ENCODE measurements around the gene GCNT2.
"Not testable (repeated sequence)": the region's sequence is repeated elsewhere in the genome, so short reads cannot be mapped to it uniquely, and the experiment has no call there.

GCNT2 gene

DNA sequence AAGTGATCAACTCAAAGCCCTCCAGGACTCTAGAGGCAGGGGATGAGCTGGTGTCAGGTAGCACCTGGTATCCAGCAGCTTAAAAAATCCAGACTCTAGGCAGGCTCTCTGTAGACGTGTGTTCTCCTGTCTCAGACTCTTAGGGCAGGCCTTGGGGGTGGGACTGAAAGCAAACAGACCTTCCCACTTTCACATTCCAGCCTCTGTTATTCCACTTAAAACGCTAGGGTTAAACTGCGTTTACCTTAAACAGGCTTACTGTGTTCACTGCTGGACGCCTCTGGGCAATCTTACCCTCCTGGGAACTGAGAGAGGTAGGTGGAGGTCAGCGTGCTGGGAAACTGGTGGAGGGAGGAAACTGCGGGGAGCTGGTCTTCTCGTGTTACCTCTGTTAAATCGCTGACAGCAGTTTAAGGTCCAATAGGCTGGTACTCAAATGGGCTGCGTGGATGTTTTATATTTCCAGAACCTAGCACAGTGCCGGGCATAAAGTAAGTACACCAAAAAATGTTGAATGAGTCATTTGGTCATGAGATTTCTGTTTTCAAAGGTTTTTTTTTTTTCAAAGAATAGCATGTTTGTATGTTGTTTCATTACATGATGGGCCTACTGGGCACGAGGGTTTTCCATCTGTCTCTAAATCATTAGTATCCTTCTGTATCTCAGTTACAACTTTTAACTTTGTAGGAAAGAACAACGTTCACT, at the start of gene GCNT2:
Gene GCNT2 (plus strand): TSS at position 248 of the 705 bp plus-strand sequence. CDS start 7,561 bp downstream, outside the sequence.
- DNase-seq (ENCODE audit: low read depth): no peak

DNA sequence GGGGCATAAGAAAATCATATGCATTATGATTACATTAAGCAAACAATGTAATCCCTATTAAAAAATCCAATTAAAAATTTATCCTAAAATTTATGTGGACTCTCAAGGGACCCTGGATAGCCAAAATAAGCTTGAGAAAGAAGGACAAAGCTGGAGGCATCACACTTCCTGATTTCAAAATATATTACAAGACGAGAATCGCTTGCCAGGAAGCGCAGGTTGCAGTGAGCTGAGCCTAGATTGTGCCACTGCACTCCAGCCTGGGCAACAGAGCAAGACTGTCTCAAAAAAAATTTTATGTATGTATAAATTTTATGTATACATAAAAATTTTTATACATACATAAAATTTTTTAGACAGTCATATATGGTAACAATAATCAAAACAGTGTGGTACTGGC, 48.5 kb upstream of the GCNT2 start:
- DNase-seq (ENCODE audit: low read depth): no peak

DNA sequence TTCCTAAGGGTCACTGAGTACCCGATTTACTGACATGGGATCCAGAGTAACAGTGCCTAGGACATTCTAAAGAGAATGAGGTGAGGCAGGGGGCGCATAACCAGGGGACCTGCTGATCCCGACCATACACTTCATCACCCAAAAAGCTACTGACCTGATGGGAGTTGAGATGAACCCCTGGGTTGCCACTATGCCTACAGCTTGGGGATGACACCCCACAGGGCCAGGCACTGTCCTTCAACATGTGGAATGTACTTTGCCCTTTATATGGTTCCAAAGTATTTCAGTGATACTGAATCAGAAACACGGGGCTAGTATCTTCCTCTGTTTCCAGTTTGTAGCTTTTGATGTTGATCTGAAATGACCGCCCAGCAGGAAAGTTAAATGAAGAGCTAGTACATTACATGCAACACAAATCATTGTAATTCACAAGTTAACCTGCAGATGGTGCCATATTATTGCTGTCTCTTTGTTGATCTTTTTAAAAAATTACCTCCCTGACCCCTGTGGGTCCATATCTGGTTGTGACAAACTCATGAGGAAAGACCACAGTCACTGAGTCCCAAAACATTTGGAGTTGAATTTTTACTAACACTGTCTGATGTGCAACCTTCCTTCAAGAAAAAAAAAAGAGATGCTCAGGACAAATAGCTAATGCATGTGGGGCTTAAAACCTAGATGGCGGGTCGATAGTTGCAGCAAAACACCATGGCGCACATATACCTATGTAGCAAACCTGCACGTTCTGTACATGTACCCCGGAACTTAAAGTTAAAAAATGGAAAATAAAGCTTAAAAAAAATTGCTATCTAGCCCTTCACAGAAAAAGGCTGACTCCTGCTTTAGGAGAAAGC, 42.7 kb upstream of the GCNT2 start:
- DNase-seq (ENCODE audit: low read depth): no peak

DNA sequence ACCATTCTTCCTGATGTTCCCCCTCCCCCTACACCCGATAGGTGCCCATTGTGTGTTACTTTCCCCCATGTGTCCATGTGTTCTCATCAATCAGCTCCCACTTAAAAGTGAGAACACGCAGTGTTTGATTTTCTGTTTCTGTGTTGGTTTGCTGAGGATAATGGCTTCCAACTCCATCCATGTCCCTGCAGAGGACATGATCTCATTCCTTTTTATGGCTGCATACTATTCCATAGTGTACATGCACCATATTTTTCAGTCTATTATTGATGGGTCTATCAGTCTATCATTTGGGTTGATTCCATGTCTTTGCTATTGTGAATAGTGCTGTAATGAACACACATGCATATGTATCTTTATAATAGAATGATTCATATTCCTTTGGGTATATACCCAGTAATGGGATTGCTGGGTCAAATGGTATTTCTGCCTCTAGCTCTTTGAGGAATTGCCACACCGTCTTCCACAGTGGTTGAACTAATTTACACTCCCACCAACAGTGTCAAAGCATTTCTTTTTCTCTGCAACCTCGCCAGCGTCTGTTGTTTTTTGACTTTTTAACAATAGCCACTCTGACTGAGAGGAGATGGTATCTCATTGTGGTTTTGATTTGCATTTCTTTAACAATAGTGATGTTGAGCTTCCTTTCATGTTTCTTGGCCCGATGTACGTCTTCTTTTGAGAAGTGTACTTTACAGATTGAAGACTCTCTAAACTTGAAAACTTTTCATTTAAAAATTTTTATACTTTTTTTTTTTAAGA, 41.0 kb upstream of the GCNT2 start:
- DNase-seq (ENCODE audit: low read depth): no peak

DNA sequence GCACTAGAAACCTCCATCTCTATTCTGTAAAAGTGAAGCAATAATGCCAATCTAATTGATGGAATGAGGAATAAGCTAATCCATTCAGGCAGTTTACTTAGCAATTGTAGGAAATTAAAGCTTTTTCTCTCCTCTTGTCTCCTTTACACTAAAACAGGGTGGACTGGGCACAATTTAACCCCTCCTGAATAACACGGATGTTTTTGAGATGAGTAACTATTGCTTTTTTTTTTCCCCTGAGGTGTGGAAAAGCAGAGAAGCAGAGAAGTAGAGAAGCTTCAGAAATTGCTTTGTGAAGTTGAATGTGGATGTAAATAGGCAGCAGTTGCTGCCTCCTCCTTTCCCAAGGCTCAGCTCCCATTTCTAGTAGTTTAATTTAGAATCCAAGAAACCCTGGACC, 40.0 kb upstream of the GCNT2 start:
- DNase-seq (ENCODE audit: low read depth): peak; percentile 27

DNA sequence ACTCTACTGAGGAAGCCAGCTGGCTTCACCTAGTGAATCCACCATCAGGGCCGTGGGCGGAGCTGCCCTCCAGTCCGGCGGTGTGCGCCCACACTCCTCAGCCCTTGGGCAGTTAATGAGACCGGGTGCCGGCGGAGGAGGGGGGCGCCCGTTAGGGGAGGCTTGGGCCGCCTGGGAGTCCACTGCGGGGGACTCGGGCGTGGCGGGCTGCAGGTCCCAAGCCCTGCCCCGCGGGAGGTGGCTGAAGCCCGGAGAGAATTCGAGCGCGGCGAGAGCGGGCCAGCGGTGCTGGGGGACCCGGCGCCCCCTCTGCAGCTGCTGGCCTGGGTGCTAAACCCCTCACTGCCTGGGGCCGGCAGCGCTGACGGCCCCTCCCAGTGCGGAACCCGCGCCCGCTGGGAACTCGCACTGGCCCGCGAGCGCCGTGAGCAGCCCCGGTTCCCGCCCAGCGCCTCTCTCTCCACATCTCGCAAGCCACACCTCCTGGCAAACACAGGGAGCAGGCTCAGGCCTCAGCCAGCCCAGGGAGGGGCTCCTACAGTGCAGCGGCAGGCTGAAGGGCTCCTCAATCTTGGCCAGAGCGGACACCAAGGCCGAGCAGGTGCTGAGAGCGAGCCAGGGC, 38.4 kb upstream of the GCNT2 start:
- DNase-seq (ENCODE audit: low read depth): no peak

DNA sequence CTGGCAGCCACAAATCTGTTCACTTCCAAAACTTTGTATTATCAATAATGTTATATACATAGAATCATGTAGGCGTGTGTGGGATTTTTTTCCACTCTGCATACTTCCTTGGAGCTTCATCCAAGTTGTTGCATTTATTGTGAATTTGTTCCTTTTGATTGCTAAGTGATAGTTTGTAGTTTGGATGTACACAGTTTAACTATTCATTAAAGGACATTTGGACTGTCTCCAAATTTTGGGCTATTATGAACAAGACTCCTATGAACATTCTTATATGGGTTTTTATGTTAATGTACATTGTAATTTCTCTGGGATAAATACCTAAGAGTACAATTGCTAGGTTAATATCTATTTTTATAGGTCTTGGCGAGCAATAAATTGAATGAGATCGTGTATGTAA, 36.2 kb upstream of the GCNT2 start:
- no peak for DNase-seq (ENCODE audit: low read depth)

DNA sequence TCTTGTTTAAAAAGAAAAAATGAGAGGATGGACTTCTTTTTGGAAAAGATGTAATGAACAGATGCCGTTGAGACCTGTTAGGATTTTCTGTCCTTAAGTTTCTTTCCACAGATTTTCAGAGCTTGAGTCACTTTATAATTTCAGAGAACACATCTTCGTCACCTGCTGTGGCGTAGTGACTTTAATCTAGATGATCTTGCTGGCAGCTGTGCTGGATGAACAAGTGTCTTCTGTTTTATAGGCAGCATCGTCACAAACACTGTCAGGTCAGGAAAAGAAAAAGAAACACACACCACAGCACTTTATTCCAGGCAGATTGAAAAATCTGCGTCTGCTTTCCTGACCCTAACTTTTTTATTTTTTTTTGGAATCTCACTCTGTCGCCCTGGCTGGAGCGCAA, 35.7 kb upstream of the GCNT2 start:
- DNase-seq (ENCODE audit: low read depth): no peak

DNA sequence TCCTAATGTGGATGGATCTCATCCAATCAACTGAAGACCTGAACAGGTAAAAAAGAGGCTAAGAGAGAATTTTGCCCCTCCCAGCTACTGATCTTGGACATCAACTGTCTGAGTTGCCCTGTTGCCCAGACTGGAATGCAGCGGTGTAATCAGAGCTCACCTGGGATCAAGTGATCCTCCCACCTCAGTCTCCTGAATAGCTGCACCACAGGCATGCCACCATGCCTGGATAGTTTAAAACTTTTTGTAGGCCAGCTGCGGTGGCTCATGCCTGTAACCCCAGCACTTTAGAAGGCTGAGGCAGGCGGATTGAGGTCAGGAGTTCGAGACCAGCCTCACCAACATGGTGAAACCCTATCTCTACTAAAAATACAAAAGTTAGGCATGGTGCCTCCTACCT, 34.9 kb upstream of the GCNT2 start:
- no peak for DNase-seq (ENCODE audit: low read depth)

DNA sequence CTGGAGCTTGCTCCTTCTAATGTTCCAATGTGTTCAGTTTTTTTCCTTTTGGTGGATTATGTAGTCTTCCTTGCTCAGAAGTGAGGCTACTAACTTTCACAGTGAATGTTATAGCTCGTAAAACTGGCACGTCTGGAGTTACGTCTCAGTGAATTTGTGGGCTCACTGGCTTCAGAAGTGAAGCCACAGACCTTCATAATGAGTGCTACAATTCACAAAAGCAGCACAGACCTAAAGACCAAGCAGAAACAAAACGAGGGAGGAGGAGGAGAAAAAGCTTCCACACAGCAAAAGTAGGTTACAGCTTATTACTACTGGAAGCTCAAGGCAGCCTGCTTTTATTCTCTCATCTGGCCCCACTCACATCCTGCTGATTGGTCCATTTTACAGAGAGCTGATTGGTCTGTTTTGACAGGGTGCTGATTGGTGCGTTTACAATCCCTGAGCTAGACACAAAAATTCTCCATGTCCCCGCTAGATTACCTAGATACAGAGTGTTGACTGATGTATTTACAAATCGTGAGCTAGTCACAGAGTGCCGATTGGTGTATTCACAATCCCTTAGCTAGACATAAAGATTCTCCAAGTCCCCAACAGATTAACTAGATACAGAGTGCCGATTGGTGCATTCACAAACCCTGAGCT, 34.1 kb upstream of the GCNT2 start:
- DNase-seq (ENCODE audit: low read depth): not testable (repeated sequence)

DNA sequence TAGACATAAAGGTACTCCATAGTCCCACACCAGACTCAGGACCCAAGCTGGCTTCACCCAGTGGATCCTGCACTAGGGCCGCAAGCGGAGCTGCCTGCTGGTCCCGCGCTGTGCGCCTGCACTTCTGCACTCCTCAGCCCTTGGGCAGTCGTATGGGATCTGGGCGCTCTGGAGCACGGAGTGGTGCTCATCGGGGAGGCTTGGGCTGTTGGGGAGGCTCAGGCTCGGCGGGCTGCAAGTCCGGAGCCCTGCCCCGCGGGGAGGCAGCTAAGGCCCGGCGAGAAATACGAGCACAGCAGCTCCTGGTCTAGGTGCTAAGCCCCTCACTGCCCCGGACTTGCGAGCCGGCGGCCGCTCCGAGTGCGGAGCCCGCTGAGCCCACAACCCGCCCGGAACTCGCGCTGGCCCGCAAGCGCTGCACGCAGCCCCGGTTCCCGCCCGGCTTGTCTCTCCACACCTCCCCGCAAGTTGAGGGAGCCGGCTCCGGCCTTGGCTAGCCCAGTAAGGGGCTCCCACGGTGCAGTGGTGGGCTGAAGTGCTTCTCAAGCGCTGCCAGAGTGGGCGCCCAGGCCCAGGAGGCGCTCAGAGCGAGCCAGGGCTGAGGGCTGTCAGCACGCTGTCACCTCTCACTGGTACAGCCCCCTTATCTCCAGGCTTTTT, 33.4 kb upstream of the GCNT2 start:
- no peak for DNase-seq (ENCODE audit: low read depth)

DNA sequence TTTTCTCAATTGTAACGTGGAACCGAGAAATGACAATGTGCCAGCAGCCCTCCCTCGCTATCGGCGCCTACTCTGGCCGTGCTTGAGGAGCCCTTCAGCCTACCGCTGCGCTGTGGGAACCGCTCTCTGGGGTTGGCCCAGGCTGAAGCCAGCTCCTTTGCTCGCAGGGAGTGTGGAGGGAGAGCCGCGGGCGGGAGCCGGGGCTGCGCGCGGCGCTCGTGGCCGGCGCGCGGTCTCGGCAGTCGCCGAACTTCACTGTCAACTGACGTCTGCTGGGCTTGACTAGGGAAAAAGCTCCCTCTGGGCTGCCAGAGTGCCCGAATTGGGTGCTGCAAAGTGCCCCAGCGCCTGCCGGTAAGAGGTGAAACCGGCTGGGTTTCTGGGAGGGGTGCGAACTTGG, 29.7 kb upstream of the GCNT2 start:
- DNase-seq (ENCODE audit: low read depth): no peak

DNA sequence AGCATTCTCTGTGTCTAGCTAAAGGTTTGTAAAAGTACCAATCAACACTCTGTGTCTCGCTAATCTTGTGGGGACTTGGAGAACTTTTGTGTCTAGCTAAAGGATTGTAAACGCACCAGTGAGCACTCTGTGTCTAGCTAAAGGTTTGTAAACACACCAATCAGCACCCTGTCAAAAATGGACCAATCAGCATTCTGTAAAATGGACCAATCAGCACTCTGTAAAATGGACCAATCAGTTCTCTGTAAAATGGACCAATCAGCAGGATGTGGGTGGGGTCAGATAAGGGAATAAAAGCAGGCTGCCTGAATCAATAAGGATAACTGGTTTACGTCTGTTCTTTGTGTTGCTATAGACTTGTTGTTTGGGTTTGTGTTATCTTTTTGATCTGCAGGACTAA, 29.2 kb upstream of the GCNT2 start:
- DNase-seq (ENCODE audit: low read depth): not testable (repeated sequence)

DNA sequence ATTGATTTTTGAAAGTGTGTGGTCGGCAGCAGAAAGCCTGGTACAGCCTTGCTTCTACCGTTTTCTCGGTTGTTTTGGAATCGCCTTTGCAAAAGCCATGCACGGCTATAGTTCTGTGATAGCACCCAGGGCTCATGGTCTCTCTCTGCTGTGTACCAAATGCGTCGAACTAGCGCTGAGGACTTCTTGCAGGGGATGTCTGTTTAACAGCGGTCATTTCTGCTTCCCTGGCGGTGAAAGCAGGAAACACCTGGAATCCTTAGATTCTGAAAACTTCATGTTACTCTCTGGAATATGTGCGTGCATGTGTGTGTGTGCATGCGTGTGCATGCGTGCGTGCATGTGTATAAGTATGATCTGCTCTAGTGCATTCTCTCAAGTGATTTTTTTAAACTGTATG, 26.1 kb upstream of the GCNT2 start:
- no peak for DNase-seq (ENCODE audit: low read depth)

DNA sequence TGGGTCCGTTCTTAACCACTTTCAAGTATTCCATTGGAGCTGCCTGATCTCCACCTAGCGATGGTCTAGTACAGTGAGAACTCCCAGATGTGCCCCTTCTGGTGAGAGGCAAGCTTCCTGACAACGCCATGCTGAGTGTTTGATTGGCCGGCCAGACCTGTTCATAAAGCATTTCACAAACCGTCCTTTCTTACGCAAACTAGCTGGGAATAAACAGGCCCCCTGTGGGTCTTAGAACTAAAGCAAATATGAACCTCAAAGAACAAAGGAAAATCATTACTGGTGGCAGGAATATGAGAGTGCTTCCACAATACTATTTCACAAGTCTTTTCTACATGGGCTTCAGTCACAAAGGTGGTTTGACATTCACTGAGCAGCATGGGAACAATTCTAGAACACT, 15.6 kb upstream of the GCNT2 start:
- no peak for DNase-seq (ENCODE audit: low read depth)

DNA sequence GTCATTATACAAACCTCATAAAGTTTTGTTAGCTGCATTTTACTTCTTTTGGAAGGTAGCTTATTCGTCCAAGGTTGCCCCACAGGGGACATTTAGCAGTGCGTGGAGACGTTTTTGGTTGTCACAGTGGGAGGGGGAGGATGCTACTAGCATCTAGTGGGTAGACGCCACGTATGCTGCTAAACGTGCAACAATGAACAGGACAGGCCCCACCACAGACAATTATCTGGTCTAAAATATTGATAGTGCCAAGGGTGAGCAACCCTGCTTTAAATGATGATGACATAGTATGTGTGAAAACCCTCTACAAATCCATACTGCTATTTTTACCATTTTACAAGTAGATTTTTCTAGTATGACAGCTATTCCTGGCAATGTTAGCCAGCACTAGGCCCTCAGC, 13.9 kb upstream of the GCNT2 start:
- no peak for DNase-seq (ENCODE audit: low read depth)

DNA sequence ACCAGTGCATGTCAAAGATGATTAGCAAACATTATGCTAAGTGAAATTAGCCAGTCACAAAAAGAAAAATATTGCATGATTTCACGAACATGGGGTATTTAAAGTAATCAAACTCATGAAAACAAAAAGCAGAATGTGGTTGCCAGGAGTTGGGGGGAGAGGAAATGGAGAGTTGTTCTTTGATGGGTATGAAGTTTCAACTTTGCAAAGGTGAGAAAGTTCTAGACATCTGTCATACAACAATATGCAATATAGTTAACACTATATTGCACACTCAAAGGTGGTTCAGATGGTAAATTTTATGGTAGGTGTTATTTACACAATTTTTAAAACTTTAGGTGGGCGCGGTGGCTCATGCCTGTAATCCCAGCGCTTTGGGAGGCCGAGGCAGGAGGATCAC, 13.4 kb upstream of the GCNT2 start:
- DNase-seq (ENCODE audit: low read depth): no peak

DNA sequence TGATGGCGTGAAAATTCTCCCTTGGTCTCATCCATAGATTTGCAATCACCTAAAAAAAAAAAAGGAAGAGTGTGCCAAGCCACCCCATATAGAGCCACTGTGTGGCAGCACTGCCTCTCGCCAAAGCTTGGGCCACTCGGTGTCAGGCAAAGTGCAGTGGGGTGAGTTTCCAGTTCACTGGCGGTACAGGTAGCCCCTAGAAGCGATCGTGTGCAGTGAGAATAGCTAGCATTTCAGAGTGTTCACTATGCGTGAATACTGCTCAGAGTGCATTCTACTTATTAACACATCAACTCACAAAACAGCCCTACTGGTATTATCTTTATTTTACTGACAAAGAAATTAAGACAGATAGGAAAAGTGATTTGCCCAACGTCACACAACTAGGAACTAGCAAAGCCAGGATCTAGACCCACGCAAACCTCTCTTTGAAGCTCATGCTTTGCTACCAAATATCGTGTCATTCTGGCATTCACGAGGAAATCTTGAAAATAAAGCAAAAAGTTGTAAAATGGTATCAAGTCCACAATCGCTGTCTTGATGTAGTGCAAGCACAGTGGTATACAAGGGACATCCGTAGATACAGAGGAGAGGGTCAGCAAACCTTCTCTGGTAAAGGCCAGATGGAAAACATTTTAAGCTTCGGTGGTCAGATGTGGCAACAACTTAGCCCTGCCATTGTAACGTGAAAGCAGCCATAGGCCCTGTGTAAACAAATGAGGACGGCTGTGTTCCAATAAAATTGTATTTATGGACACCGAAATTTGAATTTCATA, 10.4 kb upstream of the GCNT2 start:
- no peak for DNase-seq (ENCODE audit: low read depth)

DNA sequence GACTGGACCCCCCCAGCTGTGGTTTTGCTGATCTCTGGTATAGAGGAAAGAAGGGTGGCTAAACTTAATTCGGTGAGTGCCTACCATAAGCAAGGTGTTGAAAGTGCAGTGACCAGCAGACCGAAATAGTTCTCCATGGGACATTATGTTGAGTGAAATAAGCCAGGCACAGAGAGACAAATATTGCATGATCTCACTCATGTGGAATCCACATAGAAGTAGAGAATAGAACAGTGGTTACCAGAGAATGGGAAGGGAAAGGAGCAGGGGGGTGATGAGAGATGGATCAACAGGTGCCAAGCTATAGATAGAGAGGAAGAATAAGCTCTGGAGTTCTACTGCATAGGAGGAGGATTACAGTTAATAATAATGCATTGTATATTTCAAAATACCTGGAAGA, 9.7 kb upstream of the GCNT2 start:
- DNase-seq (ENCODE audit: low read depth): no peak

DNA sequence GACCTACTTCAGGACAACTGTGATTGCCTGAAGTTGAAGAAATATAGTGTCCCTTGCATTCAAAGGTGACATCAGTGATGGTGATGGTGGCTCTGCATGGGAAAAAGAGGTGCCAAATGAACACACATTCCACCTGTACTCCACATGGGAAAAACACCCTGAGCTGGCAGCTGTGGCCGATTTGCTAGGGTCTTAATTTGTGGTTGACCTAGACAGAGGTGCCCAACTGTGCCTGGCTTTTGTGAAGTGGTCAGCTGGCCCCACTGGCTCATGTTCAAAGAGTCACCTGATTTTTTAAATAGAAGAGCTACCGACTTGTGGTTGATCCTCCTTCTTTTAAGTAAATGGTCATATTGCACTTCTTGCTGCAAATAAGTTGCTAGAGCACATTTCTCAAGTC, 7.6 kb upstream of the GCNT2 start:
- DNase-seq (ENCODE audit: low read depth): no peak

All from HS-27A (cell line).